GM21723 (cell line): ENCODE results near the gene USP40.
"Not testable (repeated sequence)": the region's sequence is repeated elsewhere in the genome, so short reads cannot be mapped to it uniquely, and the experiment has no call there.

ENCODE experiments used
- ATAC-seq: cut with Tn5 transposase; IDR thresholded peaks from one replicate; pipeline ENCODE4 v1.9.1; 2021; ENCODE audit warnings: mild to moderate bottlenecking, moderate library complexity; ENCODE audit not compliant: unreplicated experiment

USP40 gene, protein sequence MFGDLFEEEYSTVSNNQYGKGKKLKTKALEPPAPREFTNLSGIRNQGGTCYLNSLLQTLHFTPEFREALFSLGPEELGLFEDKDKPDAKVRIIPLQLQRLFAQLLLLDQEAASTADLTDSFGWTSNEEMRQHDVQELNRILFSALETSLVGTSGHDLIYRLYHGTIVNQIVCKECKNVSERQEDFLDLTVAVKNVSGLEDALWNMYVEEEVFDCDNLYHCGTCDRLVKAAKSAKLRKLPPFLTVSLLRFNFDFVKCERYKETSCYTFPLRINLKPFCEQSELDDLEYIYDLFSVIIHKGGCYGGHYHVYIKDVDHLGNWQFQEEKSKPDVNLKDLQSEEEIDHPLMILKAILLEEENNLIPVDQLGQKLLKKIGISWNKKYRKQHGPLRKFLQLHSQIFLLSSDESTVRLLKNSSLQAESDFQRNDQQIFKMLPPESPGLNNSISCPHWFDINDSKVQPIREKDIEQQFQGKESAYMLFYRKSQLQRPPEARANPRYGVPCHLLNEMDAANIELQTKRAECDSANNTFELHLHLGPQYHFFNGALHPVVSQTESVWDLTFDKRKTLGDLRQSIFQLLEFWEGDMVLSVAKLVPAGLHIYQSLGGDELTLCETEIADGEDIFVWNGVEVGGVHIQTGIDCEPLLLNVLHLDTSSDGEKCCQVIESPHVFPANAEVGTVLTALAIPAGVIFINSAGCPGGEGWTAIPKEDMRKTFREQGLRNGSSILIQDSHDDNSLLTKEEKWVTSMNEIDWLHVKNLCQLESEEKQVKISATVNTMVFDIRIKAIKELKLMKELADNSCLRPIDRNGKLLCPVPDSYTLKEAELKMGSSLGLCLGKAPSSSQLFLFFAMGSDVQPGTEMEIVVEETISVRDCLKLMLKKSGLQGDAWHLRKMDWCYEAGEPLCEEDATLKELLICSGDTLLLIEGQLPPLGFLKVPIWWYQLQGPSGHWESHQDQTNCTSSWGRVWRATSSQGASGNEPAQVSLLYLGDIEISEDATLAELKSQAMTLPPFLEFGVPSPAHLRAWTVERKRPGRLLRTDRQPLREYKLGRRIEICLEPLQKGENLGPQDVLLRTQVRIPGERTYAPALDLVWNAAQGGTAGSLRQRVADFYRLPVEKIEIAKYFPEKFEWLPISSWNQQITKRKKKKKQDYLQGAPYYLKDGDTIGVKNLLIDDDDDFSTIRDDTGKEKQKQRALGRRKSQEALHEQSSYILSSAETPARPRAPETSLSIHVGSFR

DNA sequence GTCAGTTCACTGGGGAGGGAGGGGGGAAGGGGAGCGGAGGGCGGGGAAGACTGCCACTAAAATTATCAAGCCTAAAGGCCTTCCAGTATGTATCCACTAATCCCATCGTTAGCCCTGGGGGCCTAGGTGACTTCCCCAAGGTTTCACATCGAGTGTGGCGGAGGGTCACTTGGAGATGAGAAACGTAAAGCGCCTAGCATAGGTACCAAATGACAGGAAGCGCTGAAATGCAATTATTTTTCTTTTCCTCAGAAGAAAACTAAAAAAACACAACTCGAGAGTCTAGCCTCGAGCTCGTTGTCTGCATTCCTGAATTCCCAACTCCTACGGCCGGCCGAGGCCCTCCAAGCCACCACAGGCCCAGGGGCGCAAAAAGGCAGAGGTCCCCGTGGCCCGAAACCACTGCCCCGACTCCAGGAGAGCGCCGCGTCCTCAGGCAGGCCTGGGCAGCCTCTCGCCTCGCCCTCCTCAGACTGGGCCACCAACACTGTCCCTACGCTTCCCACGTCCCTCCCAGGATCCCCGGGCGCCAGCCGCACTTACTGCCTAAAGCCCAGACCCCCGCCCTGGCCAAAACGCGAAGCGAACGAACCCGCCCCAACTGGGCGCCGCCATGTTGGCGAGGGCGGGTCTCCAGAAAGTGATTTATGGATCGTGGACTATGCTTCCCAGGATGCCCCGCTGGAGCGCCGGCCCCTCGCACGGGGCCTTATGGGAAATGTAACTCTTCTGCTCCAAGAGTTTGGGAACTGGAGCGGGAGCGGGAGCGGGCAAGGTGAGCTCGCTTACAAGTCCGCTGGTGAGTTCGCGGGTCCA lies at the start of gene USP40:
Gene USP40, minus strand, starts transcription at position 642 of the 816 bp plus-strand sequence. CDS start 1,228 bp downstream, outside the sequence.
- ATAC-seq: peak; percentile 79

DNA sequence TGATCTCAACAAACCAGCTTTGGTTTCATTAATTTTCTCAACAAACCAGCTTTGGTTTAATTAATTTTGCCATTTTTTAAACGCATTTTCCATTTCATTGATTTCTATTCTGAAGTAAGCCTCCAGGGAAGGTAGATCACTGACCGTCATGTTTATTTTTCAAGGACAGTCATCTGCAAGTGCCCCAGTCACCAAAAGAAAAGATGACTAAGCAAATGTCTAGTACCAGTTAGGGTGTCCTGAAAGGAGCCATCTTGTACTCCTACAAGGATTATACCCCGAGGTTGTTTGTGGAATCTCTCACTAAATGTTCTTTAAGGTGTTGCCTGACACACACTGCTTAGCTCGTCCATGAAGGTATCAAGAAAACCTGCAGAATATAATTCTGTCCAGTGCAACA lies 44.7 kb upstream of the USP40 start:
- no peak for ATAC-seq

DNA sequence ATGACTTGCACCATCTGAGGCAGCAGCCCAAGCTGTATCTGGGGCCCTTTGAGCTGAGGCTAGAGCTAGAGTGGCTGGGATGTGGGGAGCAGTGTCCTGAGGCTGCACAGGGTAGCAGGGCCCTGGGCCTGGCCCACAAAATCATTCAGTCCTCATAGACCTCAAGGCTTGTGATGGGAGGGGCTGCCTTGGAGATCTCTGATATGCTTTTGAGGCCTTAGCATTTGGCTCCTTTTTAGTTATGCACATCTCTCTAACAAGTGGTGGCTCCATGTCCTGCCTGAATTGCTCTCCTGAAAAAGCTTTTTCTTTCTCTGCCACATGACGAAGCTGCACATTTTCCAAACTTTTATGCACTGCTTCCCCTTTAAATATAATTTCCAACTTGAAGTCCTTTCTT lies 39.1 kb upstream of the USP40 start:
- ATAC-seq: no peak

DNA sequence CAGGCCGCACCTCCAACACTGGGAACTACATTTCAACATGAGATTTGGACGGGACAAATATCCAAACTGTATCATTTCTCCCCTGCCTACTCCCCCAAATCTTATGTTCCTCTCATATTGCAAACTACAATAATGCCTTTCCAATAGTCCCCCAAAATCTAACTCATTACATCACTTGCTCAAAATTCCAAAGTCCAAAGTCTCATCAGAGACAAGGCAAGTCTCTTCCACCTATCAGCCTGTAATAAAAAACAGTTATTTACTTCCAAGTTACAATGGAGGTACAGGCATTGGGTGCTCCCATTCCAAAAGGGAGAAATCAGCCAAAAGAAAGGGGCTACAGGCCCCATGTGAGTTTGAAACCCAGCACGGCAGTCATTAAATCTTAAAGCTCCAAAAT lies 38.2 kb upstream of the USP40 start:
- no peak for ATAC-seq

DNA sequence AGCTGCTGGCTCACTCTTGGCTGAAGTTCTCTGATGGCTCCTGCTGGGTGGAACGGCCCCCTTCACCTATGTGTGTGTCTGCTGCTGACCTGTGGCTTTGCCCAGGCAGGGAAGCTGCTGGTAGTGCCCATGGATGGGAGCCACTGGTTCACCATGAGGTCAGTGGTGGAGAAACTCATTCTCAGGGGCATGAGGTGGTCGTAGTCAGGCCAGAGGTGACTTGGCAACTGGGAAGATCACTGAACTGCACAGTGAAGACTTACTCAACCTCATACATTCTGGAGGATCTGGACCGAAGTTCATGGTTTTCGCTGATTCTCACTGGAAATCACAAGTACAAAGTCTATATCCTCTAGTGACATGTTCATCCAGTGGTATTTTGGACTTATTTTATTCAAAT lies 36.9 kb upstream of the USP40 start:
- ATAC-seq: no peak

DNA sequence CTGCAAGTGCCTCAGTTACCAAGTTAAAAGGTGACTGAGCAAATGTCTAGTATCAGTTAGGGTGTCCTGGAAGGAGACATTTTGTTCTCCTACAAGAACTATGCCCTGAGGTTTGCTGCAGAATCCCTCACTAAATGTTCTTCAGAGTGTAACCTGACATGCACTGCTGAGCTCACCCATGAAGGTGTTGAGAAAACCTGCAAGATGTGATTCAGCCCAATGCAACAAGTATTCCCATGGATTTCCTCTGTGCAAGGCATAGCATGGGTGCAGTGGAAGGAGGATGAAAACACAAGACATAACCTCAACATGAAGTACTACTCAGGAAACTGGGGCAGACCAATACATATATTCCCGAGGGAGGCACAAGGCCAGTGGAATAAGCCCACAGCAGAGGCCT lies 35.5 kb upstream of the USP40 start:
- no peak for ATAC-seq

DNA sequence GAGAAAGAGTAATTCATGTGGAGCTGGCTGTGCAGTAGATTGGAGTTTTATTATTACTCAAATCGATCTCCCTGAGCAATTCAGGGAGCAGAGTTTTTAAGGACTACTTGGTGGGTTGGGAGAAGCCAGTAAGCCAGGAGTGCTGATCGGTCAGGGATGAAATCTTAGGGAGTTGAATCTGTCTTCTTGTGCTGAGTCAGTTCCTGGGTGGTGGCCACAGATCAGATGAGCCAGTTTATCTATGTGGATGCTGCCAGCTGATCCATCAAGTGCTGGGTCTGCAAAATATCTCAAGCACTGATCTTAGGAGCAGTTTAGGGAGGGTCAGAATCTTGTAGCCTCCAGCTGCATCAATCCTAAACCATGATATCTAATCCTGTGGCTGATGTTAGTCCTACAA lies 33.8 kb upstream of the USP40 start:
- ATAC-seq: no peak

DNA sequence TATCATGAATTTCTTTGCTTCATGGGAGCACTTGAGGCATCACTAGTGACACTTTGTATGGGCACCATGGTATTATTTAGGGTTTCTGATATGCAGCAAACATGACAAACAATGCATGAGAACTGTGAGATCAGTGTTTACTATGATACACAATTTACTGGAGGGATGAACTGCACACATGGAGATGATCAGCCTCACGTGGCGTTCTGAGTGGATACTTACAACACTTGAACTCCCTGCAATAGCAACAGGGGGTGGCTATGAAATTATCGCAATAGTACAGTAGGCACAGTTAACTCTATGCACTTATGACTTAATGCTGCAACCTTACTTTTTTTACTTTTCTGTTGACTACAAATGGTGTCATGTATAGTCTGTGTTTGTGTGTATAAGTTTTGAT lies 32.4 kb upstream of the USP40 start:
- no peak for ATAC-seq

DNA sequence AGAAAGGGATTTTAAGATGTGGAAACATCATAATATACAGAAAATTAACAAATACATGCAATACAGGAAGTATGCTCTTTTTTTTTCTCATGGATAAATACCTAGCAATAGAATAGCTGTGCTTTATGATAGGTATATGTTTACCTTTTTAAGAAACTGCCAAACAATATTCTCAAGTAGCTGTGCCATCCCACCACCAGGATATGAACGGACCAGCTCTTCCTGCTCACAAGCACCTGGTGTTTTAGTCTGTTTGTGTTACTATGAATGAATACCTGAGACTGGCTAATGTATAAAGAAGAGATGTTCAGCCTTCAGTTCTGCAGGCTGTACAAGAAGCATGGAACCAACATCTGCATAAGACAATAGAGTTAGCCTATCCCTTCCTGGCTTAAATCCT lies 30.9 kb upstream of the USP40 start:
- no peak for ATAC-seq

DNA sequence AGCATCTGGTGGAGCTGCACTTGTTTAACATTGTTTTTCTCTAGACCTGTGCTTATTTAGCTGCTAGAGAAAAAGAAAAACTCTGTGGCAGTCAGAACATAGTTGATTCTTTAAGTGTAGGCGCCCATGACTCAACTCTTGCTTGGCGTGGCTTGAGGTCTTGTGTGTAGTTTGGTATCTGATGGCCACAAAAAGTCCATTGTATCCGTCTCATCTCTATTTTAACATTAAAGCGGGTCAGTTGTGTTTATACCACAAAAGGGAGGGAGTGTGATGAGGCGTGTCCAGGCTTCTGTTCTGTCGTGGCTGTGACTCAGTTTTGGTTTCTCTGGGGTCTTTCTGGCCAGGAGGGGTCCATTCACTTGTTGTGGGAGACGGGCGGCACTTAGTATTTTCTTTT lies 26.6 kb upstream of the USP40 start:
- ATAC-seq: no peak

DNA sequence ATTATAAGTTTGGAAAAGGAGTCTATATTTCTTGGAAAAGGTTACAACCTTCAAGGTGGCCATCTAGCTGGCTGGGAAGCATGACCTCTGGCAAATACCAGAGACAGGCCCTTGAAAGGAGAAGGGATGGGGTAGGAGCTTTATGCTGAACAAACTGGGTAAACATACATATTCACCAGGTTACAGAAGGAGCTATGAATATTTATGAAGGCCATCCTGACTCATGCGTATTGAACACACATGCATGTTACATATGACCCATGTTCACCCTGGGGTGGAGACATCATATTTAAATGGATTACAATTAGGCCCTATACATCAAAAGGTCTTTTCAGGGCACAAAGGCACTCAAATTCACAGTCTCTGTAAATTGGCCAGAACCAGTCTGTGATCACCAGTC lies 26.1 kb upstream of the USP40 start:
- not testable (repeated sequence) for ATAC-seq

DNA sequence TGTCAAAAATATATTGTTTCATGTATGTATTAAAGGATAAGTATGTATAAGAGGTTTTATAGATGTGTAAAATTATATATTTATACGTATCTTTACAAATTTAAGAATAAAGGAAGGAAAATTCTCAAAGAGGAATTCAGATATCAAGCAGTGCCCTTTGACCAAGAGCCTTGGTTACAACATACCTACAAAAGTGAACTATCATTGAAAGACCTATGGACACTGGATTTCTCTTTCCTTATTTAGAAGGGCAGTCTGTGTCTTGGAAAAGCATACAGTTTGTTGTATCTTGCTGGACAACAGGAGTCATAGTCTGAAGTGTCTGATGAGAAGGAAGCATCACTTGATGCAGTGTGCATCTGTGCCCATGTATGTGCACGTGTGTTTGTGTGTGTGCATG lies 21.8 kb upstream of the USP40 start:
- no peak for ATAC-seq

DNA sequence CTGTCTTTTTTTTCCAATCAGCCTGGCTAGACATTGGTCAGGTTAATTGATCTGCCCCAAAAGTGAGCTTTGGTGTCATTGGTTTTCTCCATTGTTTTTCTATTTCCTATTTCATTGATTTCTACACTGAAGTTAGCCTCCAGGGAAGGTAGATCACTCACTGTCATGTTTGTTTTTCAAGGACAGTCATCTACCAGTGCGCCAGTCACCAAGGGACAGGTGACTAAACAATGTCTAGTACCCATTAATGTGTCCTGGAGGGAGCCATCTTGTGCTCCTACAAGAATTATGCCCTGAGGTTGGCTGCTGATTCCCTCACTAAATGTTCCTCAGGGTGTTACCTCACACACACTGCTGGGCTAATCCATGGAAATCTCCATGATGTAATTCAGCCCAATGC lies 17.6 kb upstream of the USP40 start:
- no peak for ATAC-seq

DNA sequence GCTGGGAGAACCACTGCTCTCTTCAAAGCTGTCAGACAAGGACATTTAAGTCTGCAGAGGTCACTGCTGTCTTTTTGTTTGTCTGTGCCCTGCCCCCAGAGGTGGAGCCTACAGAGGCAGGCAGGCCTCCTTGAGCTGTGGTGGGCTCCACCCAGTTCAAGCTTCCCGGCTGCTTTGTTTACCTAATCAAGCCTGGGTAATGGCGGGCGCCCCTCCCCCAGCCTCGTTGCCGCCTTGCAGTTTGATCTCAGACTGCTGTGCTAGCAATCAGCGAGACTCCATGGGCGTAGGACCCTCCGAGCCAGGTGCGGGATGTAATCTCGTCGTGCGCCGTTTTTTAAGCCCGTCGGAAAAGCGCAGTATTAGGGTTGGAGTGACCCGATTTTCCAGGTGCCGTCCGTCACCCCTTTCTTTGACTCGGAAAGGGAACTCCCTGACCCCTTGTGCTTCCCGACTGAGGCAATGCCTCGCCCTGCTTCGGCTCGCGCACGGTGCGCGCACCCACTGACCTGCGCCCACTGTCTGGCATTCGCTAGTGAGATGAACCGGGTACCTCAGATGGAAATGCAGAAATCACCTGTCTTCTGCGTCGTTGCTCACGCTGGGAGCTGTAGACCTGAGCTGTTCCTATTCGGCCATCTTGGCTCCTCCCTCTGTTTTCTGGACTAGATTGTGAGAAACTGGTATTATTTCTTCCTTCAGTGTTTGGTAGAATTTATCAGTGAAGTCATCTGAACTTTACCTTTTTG lies 16.8 kb upstream of the USP40 start:
- ATAC-seq: not testable (repeated sequence)

DNA sequence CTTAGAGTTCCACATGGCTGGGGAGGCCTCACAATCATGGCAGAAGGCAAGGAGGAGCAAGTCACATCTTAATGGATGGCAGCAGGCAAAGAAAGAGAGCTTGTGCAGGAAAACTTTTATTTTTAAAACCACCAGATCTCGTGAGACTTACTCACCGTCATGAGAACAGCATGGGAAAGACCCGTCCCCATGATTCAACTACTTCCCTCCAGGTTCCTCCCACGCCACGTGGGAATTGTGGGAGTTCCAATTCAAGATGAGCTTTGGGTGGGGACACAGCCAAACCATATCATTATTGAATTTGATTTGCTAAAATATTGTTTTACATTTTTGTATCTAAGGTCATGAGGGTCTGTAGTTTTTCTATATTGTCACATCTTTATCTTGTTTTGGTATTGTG lies 10.8 kb upstream of the USP40 start:
- ATAC-seq: not testable (repeated sequence)

DNA sequence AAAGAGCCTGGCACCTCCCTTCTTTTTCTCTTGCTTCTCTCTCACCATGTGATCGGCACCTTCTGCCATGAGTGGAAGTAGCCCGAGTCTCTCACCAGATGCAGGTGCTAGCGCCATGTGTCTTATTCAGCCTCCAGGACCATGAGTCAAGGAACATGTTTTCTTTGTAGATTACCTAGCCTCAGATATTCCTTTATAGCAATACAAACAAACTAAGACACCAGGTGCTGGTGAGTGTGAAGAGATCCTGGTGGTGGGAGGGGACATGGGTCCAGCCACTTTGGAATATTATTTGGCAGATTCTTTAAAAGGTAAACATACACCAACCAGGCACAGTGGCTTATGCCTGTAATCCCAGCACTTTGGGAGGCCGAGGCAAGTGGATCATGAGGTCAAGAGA lies 5.9 kb upstream of the USP40 start:
- ATAC-seq: no peak

DNA sequence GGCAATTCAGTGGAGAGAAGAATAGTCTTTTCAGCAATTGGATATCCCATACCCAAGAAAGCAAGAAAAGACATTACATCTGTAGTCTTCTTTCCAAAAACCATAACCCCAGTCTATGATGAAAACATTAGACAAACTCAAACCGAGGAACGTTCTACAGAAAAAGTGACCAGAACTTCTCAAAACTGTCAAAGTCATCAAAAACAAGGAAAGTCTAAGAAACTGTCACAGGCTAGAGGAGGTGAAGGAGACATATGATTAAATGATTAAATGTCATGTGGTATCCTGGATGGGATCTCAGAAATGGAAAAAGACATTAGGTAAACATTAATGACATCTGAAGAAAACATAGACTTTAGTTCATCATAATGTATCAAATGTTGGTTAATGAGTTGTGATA lies 4.9 kb upstream of the USP40 start:
- no peak for ATAC-seq

DNA sequence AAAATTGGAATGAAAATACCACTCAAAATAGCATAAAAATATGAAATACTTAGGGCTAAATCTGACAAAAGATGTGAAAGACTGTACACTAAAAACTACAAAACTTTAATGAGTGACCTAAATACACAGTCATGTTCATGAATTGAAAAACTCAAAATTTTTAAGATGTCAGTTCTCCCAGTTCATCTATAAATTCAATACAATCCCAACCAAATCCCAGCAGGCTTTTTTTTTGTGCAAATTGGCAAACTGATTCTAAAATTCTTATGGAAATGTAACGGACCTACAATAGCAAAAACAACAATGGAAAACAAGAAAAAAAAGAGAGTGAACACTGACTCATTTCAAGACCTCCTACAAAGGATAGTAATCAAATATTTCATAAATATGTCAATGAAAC lies 4.4 kb upstream of the USP40 start:
- ATAC-seq: no peak

DNA sequence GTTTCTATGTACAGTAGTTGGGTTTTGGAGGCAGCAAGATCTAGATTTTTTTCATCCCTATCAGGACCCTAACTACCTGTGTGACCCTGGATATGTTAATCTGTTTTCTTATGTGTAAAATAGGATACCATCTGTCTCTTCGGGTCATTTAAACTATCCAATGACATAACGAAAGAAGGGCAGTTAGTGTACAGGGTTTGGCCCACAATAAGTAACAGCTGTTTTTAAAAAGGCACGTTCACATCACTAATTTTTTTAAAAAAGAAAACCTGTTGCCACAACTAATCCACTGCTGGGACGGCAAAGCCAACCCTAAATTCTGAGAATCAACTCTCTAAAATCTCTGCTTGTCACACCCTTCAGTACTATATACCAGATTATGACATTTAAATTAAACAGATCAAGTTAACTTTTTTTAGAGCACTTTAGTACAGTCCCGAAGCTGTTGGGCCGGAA lies 869 bp downstream of the USP40 start:
- no peak for ATAC-seq
